GM12873 (cell line): ENCODE results near the gene MMP12.

Source experiments
- CTCF ChIP-seq: IDR thresholded peaks from 2 replicates; pipeline ENCODE4 v1.5.1; 2012; ENCODE audit warnings: low read depth, mild to moderate bottlenecking, moderate library complexity, low read length, control low read depth; ENCODE audit not compliant: insufficient read depth; ENCODE audit errors: missing control alignments

MMP12 gene

GRCh38 chr11:102868339-102868738 is 6.4 kb downstream of the MMP12 start:
- no peak for TF ChIP-seq CTCF

DNA sequence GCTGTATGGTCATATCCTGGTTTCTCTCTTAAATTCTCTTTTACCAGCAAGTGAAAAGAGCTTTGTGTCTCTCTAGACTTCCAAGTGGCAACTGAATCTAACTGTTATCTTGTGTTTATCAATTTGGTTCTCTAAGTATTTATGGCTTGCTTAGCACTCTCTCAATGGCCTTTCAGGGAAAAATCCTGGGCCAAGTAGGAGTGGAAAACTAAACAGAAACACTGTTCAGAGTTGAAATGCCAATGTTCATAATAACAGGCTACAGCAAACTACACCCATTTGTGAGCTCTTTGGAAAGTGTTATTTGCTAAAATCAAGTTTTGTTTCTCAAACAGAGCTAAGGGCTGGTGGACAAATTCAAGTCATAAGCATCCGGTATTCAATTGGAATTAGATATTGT is 10.1 kb downstream of the MMP12 start:
- TF ChIP-seq CTCF = no peak

DNA sequence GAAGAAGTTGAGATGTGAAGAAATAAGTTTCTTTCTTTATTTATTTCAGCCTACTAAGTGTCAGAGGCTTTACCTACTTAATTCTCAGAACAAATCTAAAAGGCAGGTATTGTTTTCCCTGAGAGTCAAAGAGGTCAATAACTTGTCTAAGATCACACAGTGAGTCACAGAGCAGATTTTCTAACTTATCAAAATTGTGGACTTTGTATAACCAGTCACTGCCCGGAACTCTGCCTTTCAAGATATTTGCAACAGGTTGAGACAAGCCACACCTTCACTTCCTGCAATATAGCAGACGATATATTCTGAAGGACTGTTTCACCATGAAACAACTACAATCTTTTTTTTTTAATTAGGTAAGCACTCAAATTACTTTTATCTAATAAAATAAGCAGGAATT is 20.8 kb downstream of the MMP12 start:
- no peak for TF ChIP-seq CTCF

GRCh38 chr11:102853055-102853454 is 21.7 kb downstream of the MMP12 start:
- no peak for TF ChIP-seq CTCF

- TF ChIP-seq CTCF = no peak
Observed at GRCh38 chr11:102850973-102851745, 23.6 kb downstream of the MMP12 start.

- no peak for TF ChIP-seq CTCF
Observed at GRCh38 chr11:102849311-102849710, 25.5 kb downstream of the MMP12 start.

- no peak for TF ChIP-seq CTCF
Observed at GRCh38 chr11:102846292-102846691, 28.5 kb downstream of the MMP12 start.
